ENCODE data around the gene CALR3. TPM values are rescaled to one million over a fixed set of nuclear protein-coding genes. Genes with fewer than 3 reads are reported as not detected.

Gene CALR3
- total RNA-seq, 1 experiment from 2014 or later: not detected

GRCh38 chr19:16456652-16457194 lies 39.2 kb downstream of the CALR3 start:
- POLR2A ChIA-PET: no interaction called here
- no peak overlapping the region for H3K4me3 ChIP-seq (ENCODE audit: low read depth in 2 of 2, low read length in 2 of 2)
- H3K9me3 ChIP-seq (ENCODE audit: control insufficient read depth, insufficient read depth, low read depth, low read length): no peaks in the 10 kb centered on the region
- in situ Hi-C loops (cut with HindIII; ENCODE audit: low pct_unique_long_range_greater_than_20kb, low sequenced_read_pairs): no loop called here
- no peaks in the 10 kb centered on the region for H3K27me3 ChIP-seq (ENCODE audit: control insufficient read depth, insufficient read depth, low read length)
- H3K36me3 ChIP-seq (ENCODE audit: control insufficient read depth, insufficient read depth, low read length): no peaks in the 10 kb centered on the region
- peak; percentile 31; the same call in 1 of the 2 replicates for ATAC-seq
- CTCF ChIA-PET: no interaction called here
- TF ChIP-seq SIN3A (IDR thresholded peaks at IDR 0.05; ENCODE audit: borderline replicate concordance, insufficient read depth, low read depth, low read length) (no peak), TCF7L2 (IDR thresholded peaks at IDR 0.05; ENCODE audit: low read depth, low read length) (no peak), CTCF (IDR thresholded peaks at IDR 0.05) (no peak), REST (IDR thresholded peaks at IDR 0.05; ENCODE audit: insufficient read depth in 1 of 2, low read depth in 2 of 2, low read length in 1 of 2) (no peak), POLR2AphosphoS5 (IDR thresholded peaks at IDR 0.05; ENCODE audit: low read depth, low read length) (no peak)
- peaks cover 24% of the 10 kb centered on the region for H3K4me1 ChIP-seq (ENCODE audit: control insufficient read depth, insufficient read depth, low read length)
- intact Hi-C loops (cut with micrococcal nuclease; ENCODE audit: unreplicated experiment): no loop called here
- no peak for DNase-seq (ENCODE audit: low read depth, low spot score)
- H3K27ac ChIP-seq (ENCODE audit: low read length): peak overlapping the region; percentile 29; the same call in 1 of the 2 replicates
- no TSS peak for BruUV-seq (replicated peaks)

- Histone ChIP-seq H3K4me3 (ENCODE audit: low read depth in 2 of 2, low read length in 2 of 2) (no peak overlapping the region), H3K4me1 (ENCODE audit: control insufficient read depth, insufficient read depth, low read length) (peaks cover 24% of the 10 kb centered on the region), H3K27me3 (ENCODE audit: control insufficient read depth, insufficient read depth, low read length) (no peaks in the 10 kb centered on the region), H3K36me3 (ENCODE audit: control insufficient read depth, insufficient read depth, low read length) (no peaks in the 10 kb centered on the region), H3K9me3 (ENCODE audit: control insufficient read depth, insufficient read depth, low read depth, low read length) (no peaks in the 10 kb centered on the region), H3K27ac (ENCODE audit: low read length) (no peak overlapping the region)
- DNase-seq (ENCODE audit: low read depth, low spot score) (no peak), ATAC-seq (no peak)
- POLR2A ChIA-PET: interaction anchor here (0.6 kb wide), 1 partner anchor 31 kb away, joined by 3 read pairs; no protein-coding TSS in a partner anchor
- intact Hi-C loops (cut with micrococcal nuclease; ENCODE audit: unreplicated experiment) (no loop called here), in situ Hi-C loops (cut with HindIII; ENCODE audit: low pct_unique_long_range_greater_than_20kb, low sequenced_read_pairs) (no loop called here)
- no TSS peak for BruUV-seq (replicated peaks)
- TF ChIP-seq CTCF (IDR thresholded peaks at IDR 0.05) (no peak), REST (IDR thresholded peaks at IDR 0.05; ENCODE audit: insufficient read depth in 1 of 2, low read depth in 2 of 2, low read length in 1 of 2) (no peak), SIN3A (IDR thresholded peaks at IDR 0.05; ENCODE audit: borderline replicate concordance, insufficient read depth, low read depth, low read length) (no peak), TCF7L2 (IDR thresholded peaks at IDR 0.05; ENCODE audit: low read depth, low read length) (no peak), POLR2AphosphoS5 (IDR thresholded peaks at IDR 0.05; ENCODE audit: low read depth, low read length) (no peak)
- CTCF ChIA-PET: no interaction called here
Measured at GRCh38 chr19:16455489-16455888, 40.5 kb downstream of the CALR3 start.

Measured in Panc1 (cell line).